Germinal center (tissue), 1 donor: ENCODE results near the gene NPHP3.
"Not testable (repeated sequence)": the region's sequence is repeated elsewhere in the genome, so short reads cannot be mapped to it uniquely, and the experiment has no call there.

ENCODE experiments used
- DNase-seq: peaks from one replicate; pipeline ENCODE4 v3.0.0; 2012; ENCODE audit warnings: mixed read lengths, low spot score

NPHP3 gene

GRCh38 chr3:132722165-132723023 is at the start of gene NPHP3:
Gene NPHP3 (minus strand): TSS chr3:132722409. CDS start chr3:132722355, 54 bp downstream.
- DNase-seq: peak; percentile 97

- no peak for DNase-seq
Observed at GRCh38 chr3:132758740-132759139, 36.5 kb upstream of the NPHP3 start.

- DNase-seq: no peak
Observed at GRCh38 chr3:132756108-132756650, 34.0 kb upstream of the NPHP3 start.

GRCh38 chr3:132753946-132754345 is 31.7 kb upstream of the NPHP3 start:
- DNase-seq: no peak

- no peak for DNase-seq
Observed at GRCh38 chr3:132749786-132750185, 27.6 kb upstream of the NPHP3 start.

- DNase-seq: not testable (repeated sequence)
Observed at GRCh38 chr3:132746720-132747119, 24.5 kb upstream of the NPHP3 start.

GRCh38 chr3:132738314-132738713 is 16.1 kb upstream of the NPHP3 start:
- no peak for DNase-seq

- DNase-seq: no peak
Observed at GRCh38 chr3:132735589-132735988, 13.4 kb upstream of the NPHP3 start.

- DNase-seq: no peak
Observed at GRCh38 chr3:132730891-132731580, 8.8 kb upstream of the NPHP3 start.

- DNase-seq: peak; percentile 36
Observed at GRCh38 chr3:132726341-132726823, 4.2 kb upstream of the NPHP3 start.

- no peak for DNase-seq
Observed at GRCh38 chr3:132723024-132723950, 1.1 kb upstream of the NPHP3 start.

GRCh38 chr3:132721479-132722164 is 587 bp downstream of the NPHP3 start:
- DNase-seq: no peak

GRCh38 chr3:132720228-132720627 is 2.0 kb downstream of the NPHP3 start:
- DNase-seq: no peak

GRCh38 chr3:132716372-132716771 is 5.8 kb downstream of the NPHP3 start:
- no peak for DNase-seq

GRCh38 chr3:132713977-132714727 is 8.1 kb downstream of the NPHP3 start:
- DNase-seq: no peak

GRCh38 chr3:132710311-132710710 is 11.9 kb downstream of the NPHP3 start:
- no peak for DNase-seq

GRCh38 chr3:132709761-132710160 is 12.4 kb downstream of the NPHP3 start:
- DNase-seq: no peak

GRCh38 chr3:132703733-132704132 is 18.5 kb downstream of the NPHP3 start:
- no peak for DNase-seq

- no peak for DNase-seq
Observed at GRCh38 chr3:132695422-132695821, 26.8 kb downstream of the NPHP3 start.

GRCh38 chr3:132694991-132695390 is 27.2 kb downstream of the NPHP3 start:
- DNase-seq: no peak
